Measurements from ENCODE around the gene ZNF835.
"Not testable (repeated sequence)": the region's sequence is repeated elsewhere in the genome, so short reads cannot be mapped to it uniquely, and the experiment has no call there.

ZNF835 gene

DNA sequence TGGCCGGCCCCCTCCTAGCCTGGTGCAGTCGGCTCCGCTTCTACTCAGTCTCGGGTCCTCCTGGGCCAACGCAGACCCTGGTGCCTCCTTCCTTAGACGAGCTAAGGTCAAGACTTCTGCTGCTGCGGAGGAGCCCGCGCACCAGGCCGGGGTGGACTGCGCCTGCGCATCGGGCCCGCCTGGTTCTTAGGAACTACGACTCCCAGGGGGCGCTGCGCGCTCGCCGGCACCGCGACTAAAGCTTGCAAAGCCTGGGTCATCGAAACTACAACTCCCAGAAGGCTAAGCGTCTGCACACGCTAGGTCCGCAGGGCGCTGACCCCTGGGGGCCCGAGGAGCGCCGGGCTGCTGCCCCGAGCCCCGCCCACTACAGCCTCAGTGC, at the start of gene ZNF835:
Gene ZNF835, minus strand, starts transcription at position 145 of the 382 bp plus-strand sequence. CDS start 6,559 bp downstream, outside the sequence.
- DNase-seq, result peak; percentile 45 to 97 (median 90)

DNA sequence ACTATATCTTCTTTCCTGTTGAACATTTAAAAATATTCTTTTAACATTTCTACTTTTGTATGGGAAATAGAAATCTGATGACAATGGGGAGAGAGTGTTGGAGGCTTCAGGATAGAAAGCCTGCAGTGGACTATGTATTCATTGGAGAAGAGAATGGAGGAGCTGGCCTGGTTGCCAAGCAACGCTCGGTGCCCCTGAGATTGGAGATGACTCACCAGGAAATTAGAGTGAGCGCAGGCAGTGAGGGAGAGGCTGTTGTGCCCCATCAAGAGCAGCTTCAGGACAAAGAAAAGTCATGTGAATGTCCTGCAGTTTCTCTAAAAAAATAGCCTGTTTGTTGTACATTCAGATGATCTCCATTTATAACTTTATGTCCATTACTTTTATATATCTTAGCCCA, 48.7 kb upstream of the ZNF835 start:
- DNase-seq, result peak in 42 of 51 donors; percentile 8 to 84 (median 61)

DNA sequence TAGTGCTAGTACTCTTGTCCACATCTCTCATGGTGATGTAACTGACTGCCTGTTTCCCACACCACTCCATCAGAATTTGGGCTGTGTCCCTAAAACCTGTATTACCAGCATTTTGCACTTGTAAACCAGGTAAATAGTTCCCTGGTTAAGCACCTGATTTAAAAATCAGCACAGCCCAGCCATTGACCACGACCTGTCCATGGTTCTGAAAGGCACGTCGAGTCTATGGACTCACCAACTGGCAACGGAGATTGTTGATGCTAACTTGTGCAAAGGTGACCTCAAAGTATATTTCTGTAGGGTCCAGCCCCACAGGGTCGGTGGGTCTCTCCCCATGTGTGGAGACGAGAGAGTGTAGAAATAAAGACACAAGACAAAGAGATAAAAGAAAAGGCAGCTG, 46.7 kb upstream of the ZNF835 start:
- no peak for DNase-seq

DNA sequence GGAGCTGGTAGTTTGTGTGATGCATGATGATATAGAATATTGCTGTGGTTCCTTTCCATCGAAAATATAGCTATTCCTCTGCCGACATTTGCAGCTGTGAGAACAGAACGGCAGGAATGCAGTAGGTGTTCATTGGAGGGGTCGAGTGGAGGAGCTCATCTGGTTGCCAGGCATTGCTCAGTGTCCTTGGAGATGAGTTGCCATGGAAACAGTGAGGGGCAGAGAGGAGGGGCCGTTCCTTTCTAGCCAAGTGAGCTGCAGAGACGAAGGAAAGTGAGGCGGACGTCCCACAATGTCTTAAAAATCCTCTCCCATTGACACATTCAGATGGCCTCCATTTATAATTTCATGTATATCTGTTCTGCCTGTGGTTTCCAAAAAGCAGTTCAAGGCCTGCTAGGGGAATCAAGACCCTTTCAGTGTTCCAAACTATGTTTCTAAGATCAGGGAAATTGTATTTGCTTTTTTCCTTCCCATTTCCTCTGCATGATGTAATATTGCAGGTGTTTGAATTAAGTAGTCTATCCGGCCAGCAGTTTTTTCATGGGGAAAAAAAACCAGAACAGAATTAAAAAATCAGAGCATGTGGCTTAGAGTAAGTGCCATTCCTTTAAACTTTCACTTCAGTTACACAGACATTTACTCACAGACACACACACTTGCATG, 41.2 kb upstream of the ZNF835 start:
- peak in 40 of 51 donors; percentile 11 to 85 (median 55) for DNase-seq

DNA sequence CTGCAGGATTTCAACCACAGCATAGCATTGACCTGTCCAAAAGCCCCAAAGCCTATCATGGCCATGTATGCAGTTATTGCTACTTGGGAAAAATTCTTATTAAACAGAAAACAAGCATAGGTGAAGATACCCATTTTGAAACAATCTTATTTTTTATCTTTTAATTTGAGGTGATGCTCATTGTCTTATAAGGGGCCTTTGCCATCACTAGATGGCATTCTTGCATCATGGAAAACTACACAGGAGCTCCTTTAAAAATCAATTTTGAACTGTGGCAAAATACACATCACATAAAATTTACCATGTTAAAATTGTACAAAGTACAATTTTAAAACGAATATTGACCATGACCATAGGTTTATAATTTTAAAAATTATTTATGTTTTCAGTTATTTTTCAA, 38.9 kb upstream of the ZNF835 start:
- DNase-seq, result peak in 1 of 51 donors; percentile 28

DNA sequence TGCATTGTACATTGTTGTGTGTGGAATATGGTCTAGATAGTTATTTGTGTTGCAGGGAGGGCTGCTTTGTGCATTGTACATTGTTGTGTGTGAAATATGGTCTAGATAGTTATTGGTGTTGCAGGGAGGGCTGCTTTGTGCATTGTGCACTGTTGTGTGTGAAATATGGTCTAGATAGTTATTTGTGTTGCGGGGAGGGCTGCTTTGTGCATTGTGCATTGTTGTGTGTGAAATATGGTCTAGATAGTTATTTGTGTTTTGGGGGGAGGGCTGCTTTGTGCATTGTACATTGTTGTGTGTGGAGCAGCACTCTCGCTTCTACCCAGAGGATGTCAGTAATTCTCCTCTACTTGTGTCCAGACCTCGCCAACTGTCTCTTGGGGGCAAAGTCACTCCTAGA, 36.3 kb upstream of the ZNF835 start:
- peak in 34 of 51 donors; percentile 8 to 88 (median 64) for DNase-seq

DNA sequence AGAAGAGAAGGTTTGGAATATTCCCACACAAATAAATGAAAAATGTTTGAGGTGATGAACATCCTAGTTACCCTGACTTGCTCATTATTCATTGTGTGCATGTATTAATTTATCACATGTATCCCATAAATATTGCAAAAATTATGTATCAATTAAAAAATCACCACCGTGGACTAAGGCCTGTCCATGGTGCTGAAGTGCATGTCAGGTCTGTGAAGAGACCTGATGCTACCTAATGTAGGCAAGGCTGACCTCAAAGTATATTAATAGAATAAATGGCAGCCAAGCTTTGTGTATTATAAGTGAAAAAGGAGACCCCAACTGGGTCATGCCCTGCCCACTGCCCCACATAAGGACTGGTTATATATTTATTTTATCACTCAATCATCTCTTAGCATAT, 34.4 kb upstream of the ZNF835 start:
- DNase-seq, result no peak

DNA sequence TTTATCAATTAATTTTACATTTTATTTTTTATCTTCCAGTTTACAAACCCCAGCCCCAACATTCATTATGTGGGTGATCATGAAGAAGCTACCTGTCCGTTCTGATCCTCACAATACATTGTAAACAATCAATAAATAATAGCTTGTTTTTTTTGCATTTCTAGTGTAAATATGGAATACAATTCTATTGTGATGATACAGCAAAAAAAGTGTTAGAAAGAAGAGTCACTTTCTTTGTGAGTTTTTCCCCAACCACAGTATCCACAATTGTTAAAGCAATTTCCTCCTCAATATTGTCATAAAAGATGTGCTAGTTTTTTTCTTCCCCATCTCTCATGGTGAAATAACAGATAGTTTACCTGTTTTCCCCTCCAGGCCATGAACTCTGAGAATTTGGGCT, 30.3 kb upstream of the ZNF835 start:
- no peak for DNase-seq

DNA sequence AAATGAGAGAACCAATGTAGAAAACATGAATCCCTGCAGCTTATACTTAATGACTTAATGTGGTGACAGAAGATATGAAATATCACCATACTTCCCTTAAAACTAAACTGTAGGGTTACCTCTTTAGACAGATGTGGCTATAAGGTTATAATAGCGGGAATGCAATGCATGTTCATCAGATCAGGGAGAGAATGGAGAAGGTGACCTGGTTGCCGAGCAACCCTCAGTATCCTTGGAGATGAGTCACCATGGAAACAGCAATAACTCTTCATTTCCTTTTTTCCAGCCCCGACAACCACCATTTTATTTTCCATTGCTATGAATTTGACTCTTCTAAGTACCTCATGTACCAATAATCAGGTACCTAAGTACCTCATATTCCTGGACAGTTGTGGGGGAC, 28.0 kb upstream of the ZNF835 start:
- peak in 6 of 51 donors; percentile 4 to 52 (median 14) for DNase-seq

DNA sequence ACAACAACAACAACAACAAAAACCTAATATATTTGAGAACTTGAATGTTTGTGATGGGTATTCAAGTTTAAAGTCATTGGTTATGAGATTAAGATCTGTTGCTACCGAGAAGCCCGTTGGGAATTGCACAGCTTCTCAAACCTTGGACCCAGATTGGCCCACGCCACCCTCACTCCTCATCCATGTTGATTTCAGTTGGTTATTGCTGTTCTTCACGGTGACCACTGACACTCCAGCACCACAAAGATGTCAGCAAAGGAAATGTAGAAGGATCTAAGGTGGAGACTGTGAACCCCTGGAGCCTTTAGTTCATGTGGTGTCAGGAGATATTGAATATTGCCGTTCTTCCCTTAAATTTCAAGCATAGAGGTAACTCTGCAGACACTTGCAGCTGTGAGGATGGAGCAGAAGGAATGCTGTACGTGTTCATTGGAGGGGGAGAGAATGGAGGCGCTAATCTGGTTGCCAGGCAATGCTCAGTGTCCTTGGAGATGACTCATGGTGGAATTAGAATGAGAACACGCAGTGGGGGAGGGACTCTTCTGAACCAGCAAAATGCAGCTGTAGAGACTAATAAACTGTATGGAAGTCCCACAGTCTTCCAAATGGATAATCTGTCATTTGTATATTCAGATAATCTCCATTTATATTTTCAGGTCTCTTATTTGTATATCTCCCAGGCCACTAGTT, 20.8 kb upstream of the ZNF835 start:
- peak in 33 of 51 donors; percentile 6 to 85 (median 48) for DNase-seq

DNA sequence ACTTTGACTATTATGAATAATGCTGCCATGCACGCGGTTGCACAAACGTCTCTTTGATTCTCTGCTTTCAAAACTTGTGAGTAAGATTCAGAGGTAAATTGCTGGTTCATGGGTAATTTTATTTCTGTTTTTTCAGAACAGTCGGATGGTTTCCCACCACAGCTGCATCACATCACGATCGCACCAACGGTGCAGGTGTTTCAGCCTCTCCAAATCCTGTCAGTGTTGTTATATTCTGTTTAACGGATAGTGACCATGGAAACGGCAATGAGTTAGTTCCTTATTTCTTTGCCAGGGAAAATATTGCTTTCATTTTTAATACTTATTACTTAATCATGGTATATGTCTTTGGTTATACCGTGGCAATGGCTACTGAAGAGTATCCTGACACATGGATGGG, 19.1 kb upstream of the ZNF835 start:
- peak in 1 of 51 donors; percentile 28 for DNase-seq

DNA sequence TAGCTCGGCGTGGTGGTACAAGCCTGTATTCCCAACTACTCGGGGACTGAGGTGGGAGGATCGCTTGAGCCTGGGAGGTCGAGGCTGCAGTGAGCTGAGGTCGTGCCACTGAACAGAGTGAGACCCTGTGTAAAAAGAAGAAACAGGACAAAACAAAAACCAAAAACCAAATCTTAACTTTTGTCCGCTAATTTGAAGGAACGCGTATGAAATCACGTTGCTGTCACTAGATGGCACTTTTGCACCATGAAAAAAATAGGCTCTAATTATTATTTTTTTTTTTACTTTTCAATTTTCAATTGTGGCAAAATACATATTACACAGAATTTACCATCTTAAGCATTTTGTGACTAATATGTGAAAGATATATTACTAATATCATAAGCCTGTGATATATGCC, 17.6 kb upstream of the ZNF835 start:
- no peak for DNase-seq

DNA sequence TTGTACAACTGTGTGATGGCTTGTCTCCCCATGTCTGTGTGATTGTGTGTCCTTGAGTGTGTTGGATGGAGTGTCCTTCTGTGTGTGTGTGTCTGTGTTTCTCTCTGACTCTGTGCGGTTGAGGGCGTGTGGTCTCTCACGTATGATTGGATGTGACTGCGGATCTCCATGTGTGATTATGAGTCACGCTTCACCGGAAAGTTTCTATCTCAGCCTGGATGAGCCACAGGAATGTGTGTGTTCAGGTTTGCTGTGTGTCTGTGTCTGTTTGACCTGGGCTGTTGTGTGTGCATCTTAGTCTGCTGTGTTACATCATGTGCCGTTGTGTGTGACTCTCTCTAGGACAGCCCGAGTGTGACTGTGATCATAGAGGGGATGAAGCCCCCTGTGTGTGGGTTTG, 15.5 kb upstream of the ZNF835 start:
- no peak for DNase-seq

DNA sequence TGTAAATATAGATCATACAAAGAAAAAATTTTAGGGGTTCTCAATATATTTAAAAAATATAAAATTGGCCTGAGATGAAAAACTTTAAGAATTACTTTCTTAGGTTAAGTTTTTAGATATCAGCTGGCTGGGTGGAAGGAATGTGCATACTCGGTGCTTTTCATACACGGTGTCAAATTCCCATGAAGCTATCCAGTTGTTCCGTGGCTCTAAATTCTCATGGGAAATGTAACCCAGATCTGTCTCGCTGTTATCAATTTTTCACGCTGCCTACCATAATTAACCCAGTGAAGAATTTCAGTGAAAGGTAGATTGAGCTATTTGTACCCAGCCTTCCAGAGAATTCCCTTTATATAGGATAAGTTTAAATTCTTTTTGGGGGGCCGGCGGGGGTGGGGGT, 11.6 kb upstream of the ZNF835 start:
- no peak for DNase-seq

DNA sequence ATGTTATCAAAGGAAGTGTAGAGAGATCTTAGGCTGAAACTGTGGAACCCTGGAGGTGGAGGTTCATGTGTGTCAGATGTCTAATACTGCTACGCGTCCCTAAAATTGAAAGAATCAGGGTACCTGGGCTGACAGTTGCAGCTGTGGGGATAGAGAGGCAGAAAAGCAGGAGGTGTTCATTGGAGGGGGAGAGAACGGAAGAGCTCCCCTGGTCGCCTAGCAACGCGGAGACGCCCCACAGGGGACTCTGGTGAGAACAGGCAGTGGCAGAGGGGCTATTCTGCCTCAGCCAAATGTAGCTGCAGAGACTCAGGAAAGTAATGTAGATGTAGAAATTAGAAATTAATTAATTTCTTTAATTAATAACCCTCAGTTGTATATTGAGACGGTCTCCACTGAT, 10.1 kb upstream of the ZNF835 start:
- peak in 6 of 51 donors; percentile 4 to 50 (median 10) for DNase-seq

DNA sequence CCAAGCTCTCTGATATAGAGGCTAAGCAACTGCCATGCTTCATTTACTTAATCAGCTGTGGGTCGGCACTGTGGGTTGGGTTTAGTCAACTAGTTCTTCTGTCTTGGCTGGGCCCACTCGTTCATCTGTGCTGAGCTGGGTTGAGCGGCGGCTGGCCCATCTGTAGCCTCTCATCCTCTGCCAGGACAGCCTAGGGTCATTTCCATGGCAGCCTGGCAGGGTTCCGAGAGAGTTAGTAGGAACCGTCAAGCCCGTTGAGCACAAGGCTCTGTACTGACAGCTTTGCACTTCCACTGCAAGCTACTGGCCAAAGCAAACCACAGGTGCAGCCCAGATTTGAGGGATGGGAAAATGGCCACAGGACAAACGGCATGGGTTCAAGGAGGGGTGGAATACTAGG, 6.6 kb upstream of the ZNF835 start:
- peak in 21 of 51 donors; percentile 7 to 60 (median 32) for DNase-seq

DNA sequence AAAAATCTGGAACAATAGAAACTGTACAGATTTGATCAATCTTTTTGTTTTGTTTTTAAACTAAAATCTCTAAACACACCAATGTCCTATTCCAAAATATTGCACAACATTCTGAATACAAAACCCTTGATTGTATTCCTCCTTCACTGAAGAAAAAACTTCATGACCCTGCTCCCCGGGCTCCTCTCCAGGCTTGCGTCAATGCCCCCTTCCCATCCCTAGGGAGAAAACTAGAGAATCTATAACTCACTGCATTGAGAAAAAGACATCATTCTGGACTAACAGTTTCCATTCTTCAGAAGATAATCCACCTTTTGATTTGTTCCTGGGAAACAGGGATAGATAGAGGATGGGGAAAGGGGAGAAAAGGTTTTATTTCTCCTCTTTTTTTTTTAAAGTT, 1.1 kb upstream of the ZNF835 start:
- DNase-seq, result not testable (repeated sequence)

DNA sequence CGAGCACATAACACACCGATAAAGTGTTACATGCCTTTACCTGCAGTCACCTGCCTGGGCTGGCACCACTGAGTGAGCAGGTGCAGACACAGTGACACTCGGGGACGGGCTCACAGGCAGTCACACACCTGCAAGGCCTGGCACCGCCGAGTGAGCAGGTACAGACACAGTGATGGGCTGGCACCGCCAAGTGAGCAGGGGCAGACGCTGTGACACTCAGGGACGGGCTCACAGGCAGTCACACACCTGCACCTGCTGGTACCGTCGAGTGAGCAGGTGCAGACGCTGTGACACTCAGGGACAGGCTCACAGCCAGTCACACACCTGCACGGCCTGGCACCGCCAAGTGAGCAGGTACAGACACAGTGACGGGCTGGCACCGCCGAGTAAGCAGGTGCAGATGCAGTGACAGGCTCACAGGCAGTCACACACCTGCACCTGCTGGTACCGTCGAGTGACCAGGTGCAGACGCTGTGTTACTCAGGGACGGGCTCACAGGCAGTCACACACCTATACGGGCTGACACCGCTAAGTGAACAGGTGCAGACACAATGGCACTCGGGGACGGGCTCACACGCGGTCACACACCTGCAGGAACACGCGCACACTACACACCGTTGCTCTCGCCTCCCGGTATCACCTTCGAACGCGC, 470 bp downstream of the ZNF835 start:
- peak in 3 of 51 donors; percentile 26 to 28 (median 27) for DNase-seq

DNA sequence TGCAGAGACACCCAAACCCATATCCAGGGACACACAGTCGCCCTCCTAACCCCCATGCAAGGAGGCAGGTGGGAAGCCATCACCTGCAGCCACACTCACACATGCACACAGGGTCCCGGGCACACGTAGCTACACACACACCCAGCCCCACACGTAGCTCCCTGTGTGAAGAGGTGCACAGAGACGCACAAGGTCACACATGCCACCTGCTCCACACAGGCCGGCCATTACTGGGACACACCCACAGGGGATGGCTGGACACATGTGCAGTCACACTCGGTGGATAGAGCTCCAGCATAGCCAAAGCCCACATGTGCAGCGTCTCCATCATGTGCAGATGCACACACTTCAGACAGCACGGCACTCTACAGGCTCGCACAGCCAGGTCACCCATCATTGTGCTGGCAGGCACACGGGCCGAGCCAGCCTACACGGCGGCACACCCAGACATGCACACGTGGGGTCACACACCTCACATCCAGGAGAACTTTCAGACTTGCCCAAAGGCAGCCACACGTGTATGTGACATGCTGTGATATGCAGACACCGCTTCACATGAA, 1.1 kb downstream of the ZNF835 start:
- DNase-seq, result no peak

DNA sequence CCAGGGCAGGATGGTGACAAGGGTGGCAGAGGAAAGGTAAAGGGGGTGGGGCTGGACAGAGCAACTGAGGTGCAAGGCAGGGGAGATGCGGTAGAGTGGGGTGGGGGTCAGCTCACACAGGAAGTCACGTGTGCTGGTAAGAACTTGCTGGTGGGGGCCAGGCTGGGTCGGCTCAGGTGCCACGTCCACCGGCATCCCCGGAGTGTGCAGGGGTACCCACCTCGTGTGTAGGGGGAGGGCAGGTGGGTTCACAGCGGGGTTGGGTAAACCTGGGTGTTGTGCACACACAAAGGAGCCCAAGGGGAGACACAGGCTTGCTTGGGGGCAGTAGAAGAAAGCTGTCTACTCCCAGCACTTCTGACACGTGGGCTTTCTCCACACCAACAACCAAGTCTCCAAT, 2.9 kb downstream of the ZNF835 start:
- no peak for DNase-seq

DNA sequence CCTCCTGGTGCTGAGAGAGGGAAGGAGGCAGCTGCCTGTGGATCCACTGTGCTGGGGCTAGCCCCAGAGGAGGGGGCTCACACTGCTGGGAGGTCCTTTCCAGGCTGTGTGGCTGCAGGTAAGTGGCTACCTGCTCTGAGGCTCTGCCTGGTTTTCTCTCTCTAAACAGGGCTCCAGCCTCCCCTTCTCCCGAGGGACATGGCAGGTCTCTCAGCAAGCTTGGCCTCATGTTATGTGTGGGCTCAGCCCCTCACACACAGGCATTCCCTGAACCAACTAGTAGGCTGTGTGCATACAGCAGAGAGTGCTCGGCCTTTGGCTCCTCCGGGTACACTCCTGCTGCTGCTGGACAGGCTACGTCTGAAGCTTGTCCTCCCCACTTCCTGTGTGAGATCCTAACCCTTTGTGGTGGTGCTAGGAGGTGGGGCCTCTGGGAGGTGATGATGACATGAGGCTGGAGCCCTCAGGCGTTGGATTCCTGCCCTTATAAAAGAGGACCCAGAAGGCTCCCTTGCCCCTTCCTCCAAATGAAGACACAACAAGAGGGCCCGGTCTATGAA, 4.2 kb downstream of the ZNF835 start:
- peak in 1 of 51 donors; percentile 4 for DNase-seq

DNA sequence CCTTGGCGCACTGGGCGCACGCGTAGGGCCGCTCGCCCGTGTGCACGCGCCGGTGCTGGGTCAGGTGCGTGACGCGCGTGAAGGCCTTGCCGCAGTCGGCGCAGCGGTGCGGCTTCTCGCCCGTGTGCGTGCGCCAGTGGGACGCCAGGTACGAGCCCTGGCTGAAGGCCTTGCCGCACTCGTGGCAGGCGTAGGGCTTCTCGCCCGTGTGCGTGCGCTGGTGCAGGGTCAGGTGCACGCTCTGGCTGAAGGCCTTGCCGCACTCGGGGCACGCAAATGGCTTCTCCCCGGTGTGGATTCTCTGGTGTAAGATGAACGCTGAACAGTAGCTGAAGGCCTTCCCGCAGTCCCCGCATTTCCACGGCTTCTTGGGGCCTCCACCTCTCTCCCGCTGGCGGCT, 7.0 kb downstream of the ZNF835 start:
- no peak for DNase-seq

Data from hypothalamus (tissue), 51 donors.